ENCODE measurements around the gene CEP55. TPM values are rescaled to one million over a fixed set of nuclear protein-coding genes. Genes with fewer than 3 reads are reported as not detected.

CEP55 gene
- total RNA-seq (4.6 TPM), polyA plus RNA-seq (1 to 10 TPM; 3.1 to 5.0 (median 4.5) TPM)

DNA sequence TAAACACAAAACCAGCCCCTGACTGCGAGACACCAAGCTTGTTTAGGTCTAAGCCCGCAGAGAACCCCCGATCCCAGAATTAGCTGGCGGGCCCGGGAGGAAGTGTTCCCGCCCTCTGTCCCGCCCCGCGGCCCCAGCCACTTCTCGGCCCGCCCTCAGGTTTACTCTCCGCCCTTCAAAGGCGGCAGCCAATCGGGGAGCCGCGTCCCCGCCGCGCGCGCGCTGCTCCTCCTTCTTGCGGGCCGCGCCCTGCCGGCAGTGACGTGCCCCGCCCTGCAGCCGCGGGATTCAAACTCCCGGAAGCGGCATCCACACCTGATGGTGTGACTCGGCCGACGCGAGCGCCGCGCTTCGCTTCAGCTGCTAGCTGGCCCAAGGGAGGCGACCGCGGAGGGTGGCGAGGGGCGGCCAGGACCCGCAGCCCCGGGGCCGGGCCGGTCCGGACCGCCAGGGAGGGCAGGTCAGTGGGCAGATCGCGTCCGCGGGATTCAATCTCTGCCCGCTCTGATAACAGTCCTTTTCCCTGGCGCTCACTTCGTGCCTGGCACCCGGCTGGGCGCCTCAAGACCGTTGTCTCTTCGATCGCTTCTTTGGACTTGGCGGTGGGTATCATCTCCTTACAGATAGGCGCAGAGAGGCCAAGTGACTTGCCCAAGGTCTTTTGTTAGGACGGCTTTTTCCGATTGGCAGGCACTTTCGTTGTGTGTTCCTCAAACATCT, at the start of gene CEP55:
TSS of gene CEP55 (plus strand) at position 291 of the 720 bp plus-strand sequence. CDS start 3,440 bp downstream, outside the sequence.
- no peaks in the 10 kb centered on the region for H3K27me3 Mint-ChIP-seq
- no peaks in the 10 kb centered on the region for H3K9me3 ChIP-seq (ENCODE audit: control insufficient read depth in 2 of 2, low read length in 2 of 2)
- peaks cover 0 to 1% (median 0%) of the 10 kb centered on the region in 7 donors for H3K9me3 Mint-ChIP-seq
- H3K36me3 Mint-ChIP-seq = no peaks in the 10 kb centered on the region
- H3K4me3 Mint-ChIP-seq = peak within 1 kb of the TSS; percentile 93 to 99 (median 96)
- peak within 1 kb of the TSS; percentile 76 to 93 (median 79) for H3K27ac Mint-ChIP-seq
- ATAC-seq (ENCODE audit: low read depth in 2 of 2) (peak; percentile 99 to 100), DNase-seq (peak; percentile 94 to 98 (median 95))
- H3K27me3 ChIP-seq (ENCODE audit: control insufficient read depth, insufficient read depth, low read length) = no peaks in the 10 kb centered on the region
- peaks cover 8 to 44% (median 25%) of the 10 kb centered on the region in 4 donors for H3K4me1 Mint-ChIP-seq
- H3K27ac ChIP-seq (ENCODE audit: insufficient read depth, low read length, poor library complexity, severe bottlenecking) = peak within 1 kb of the TSS; percentile 69
- peak within 1 kb of the TSS; percentile 94 for H3K4me3 ChIP-seq (ENCODE audit: low read depth, low read length)
- no peaks in the 10 kb centered on the region for H3K36me3 ChIP-seq (ENCODE audit: control insufficient read depth, insufficient read depth, low read length)
- H3K4me1 ChIP-seq (ENCODE audit: control insufficient read depth, insufficient read depth, low read length, poor library complexity, severe bottlenecking) = peaks cover 14% of the 10 kb centered on the region

DNA sequence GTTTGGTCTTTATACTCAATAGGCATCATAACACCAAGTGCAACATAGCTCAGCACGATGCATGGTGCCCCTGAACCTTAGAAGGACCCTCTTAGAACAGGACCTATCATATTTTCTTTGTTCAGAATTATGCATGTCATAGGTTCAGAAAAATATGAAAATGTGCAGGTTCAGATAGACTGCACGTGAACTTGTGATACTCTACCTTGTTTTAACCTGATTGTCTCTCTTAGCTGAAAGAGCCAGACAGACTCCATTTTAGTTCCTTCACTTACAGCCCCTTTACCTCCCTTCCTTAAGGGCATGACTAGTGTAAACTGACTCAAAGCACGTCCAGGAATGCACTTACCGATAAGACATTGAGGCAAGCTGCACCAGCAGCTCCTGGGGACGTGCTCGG, 49.4 kb upstream of the CEP55 start:
- DNase-seq = no peak
- Histone ChIP-seq H3K27me3 (ENCODE audit: control insufficient read depth, insufficient read depth, low read length) (no peaks in the 10 kb centered on the region), H3K4me1 (ENCODE audit: control insufficient read depth, insufficient read depth, low read length, poor library complexity, severe bottlenecking) (peaks cover 6% of the 10 kb centered on the region), H3K4me3 (ENCODE audit: low read depth, low read length) (no peak overlapping the region), H3K9me3 (ENCODE audit: control insufficient read depth in 2 of 2, low read length in 2 of 2) (no peaks in the 10 kb centered on the region), H3K36me3 (ENCODE audit: control insufficient read depth, insufficient read depth, low read length) (no peaks in the 10 kb centered on the region), H3K27ac (ENCODE audit: insufficient read depth, low read length, poor library complexity, severe bottlenecking) (no peak overlapping the region)
- Mint-ChIP-seq H3K4me1 (peaks cover 4 to 14% (median 8%) of the 10 kb centered on the region in 4 donors), H3K27ac (no peak overlapping the region), H3K27me3 (no peaks in the 10 kb centered on the region), H3K9me3 (no peaks in the 10 kb centered on the region), H3K36me3 (peaks cover 3% of the 10 kb centered on the region), H3K4me3 (no peak overlapping the region)
- no peak for ATAC-seq (ENCODE audit: low read depth in 2 of 2)

DNA sequence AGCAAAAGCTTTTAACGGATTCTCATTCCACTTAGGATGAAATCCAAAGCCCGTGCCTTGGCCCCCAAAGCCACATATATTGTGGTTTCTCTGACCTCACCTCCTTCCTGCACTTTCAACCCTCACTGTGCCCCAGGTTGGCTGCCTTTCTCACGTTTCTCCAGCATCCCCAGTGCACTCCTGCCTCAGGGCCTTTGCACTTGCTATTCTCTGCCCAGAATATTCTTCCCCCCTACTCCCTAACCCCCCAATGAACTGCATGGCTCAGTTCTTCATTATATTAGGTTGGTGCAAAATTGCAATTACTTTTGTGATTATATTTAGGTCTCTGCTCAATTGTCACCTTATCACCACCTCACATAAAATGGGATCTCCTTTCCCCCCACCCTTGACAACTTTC, 48.4 kb upstream of the CEP55 start:
- Mint-ChIP-seq H3K36me3 (peaks cover 3% of the 10 kb centered on the region), H3K27ac (peak overlapping the region in 1 of 3 donors; percentile 57), H3K9me3 (no peaks in the 10 kb centered on the region), H3K27me3 (no peaks in the 10 kb centered on the region), H3K4me3 (no peak overlapping the region), H3K4me1 (peaks cover 5 to 23% (median 14%) of the 10 kb centered on the region in 4 donors)
- no peak overlapping the region for H3K27ac ChIP-seq (ENCODE audit: insufficient read depth, low read length, poor library complexity, severe bottlenecking)
- no peaks in the 10 kb centered on the region for H3K36me3 ChIP-seq (ENCODE audit: control insufficient read depth, insufficient read depth, low read length)
- H3K4me3 ChIP-seq (ENCODE audit: low read depth, low read length) = no peak overlapping the region
- peaks cover 10% of the 10 kb centered on the region for H3K4me1 ChIP-seq (ENCODE audit: control insufficient read depth, insufficient read depth, low read length, poor library complexity, severe bottlenecking)
- H3K9me3 ChIP-seq (ENCODE audit: control insufficient read depth in 2 of 2, low read length in 2 of 2) = no peaks in the 10 kb centered on the region
- no peak for DNase-seq
- H3K27me3 ChIP-seq (ENCODE audit: control insufficient read depth, insufficient read depth, low read length) = no peaks in the 10 kb centered on the region
- no peak for ATAC-seq (ENCODE audit: low read depth in 2 of 2)

DNA sequence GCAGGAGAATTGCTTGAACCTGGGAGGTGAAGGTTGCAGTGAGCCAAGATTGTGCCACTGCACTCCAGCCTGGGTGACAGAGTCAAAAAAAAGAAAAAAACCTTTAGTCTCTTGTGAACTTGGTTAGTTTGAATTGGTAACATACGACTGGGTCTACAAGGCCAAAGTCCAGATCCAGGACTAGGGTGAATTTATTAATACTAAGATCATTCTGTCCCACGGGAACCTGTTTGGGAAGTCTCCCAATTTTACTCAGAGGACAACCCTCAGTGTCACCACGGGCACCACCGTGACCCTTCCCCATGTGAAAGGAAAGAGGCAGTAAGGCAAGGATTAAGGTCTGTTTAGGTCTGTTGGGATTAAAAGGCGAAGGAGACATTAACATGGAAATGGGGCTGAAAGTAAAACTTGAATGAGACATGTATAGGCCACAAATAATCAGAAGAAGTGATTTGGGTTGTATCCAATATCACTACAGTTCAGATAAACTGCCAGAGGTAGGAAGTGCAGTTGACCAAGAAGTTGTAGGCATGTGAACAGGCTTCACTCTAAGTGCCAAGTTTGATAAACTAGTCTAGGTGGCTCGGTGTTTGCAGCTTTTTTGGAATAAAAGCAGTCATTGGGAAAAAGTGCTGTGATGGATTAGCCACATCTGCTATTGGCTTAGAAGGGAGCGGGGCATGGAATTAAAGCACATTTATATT, 45.0 kb upstream of the CEP55 start:
- no peak for ATAC-seq (ENCODE audit: low read depth in 2 of 2)
- H3K4me1 ChIP-seq (ENCODE audit: control insufficient read depth, insufficient read depth, low read length, poor library complexity, severe bottlenecking) = peaks cover 10% of the 10 kb centered on the region

DNA sequence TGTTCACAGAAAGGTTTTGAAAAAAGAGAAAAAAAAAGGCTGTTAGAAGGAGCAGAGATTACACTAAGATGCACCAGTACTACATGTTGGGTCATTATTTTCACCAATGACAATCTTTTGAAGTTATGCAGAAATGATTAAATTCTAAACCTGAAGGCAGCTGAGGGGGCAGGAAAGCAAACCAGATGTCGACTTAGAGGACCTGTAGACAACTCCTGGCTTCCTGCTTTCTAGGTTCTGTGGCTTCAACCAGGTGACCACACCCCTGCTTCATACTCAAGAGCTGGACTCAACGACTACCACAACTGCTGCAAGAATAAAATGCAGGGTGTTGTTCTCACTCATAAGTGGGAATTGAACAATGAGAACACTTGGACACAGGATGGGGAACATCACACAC, 44.3 kb upstream of the CEP55 start:
- peak in 1 of 3 donors; percentile 83 for DNase-seq
- H3K27me3 Mint-ChIP-seq = peaks cover 4% of the 10 kb centered on the region
- peaks cover 10% of the 10 kb centered on the region for H3K4me1 ChIP-seq (ENCODE audit: control insufficient read depth, insufficient read depth, low read length, poor library complexity, severe bottlenecking)
- no peaks in the 10 kb centered on the region for H3K36me3 Mint-ChIP-seq
- peak overlapping the region in 1 of 4 donors; percentile 23 for H3K4me3 Mint-ChIP-seq
- peak overlapping the region in 1 of 3 donors; percentile 31 for H3K27ac Mint-ChIP-seq
- peaks cover 5 to 27% (median 15%) of the 10 kb centered on the region in 4 donors for H3K4me1 Mint-ChIP-seq
- no peak overlapping the region for H3K27ac ChIP-seq (ENCODE audit: insufficient read depth, low read length, poor library complexity, severe bottlenecking)
- H3K9me3 ChIP-seq (ENCODE audit: control insufficient read depth in 2 of 2, low read length in 2 of 2) = no peaks in the 10 kb centered on the region
- ATAC-seq (ENCODE audit: low read depth in 2 of 2) = no peak
- peak overlapping the region; percentile 37 for H3K4me3 ChIP-seq (ENCODE audit: low read depth, low read length)
- no peaks in the 10 kb centered on the region for H3K27me3 ChIP-seq (ENCODE audit: control insufficient read depth, insufficient read depth, low read length)
- no peaks in the 10 kb centered on the region for H3K36me3 ChIP-seq (ENCODE audit: control insufficient read depth, insufficient read depth, low read length)
- H3K9me3 Mint-ChIP-seq = no peaks in the 10 kb centered on the region

More for the DNA sequence above, 45.0 kb upstream of the CEP55 start:
- Mint-ChIP-seq H3K27me3 (peaks cover 4% of the 10 kb centered on the region), H3K4me1 (peaks cover 5 to 23% (median 14%) of the 10 kb centered on the region in 4 donors), H3K9me3 (no peaks in the 10 kb centered on the region), H3K4me3 (no peak overlapping the region), H3K27ac (peak overlapping the region in 1 of 3 donors; percentile 7), H3K36me3 (no peaks in the 10 kb centered on the region)
- DNase-seq = no peak
- Histone ChIP-seq H3K9me3 (ENCODE audit: control insufficient read depth in 2 of 2, low read length in 2 of 2) (no peaks in the 10 kb centered on the region), H3K27ac (ENCODE audit: insufficient read depth, low read length, poor library complexity, severe bottlenecking) (no peak overlapping the region), H3K36me3 (ENCODE audit: control insufficient read depth, insufficient read depth, low read length) (no peaks in the 10 kb centered on the region), H3K4me3 (ENCODE audit: low read depth, low read length) (no peak overlapping the region), H3K27me3 (ENCODE audit: control insufficient read depth, insufficient read depth, low read length) (no peaks in the 10 kb centered on the region)

DNA sequence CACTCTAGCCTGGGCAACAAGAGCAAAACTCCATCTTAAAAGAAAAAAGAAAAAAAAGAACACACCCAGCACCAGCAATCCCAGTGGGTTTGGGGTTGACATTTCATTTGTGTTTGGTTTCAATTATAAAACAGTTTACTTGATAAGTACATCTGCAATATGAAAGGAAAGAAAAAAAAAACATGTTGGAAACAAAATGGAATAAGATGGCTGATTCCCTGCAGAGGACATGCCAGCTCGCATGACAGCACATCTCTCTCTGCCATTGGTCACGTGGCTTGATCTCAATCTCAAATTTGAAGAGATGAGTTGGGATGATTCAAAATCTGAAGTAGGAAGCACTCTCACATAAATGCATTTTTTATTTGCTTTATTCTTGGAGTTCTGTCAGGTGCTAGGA, 42.3 kb upstream of the CEP55 start:
- Mint-ChIP-seq H3K4me1 (peaks cover 5 to 27% (median 15%) of the 10 kb centered on the region in 4 donors), H3K27me3 (peaks cover 8% of the 10 kb centered on the region), H3K9me3 (no peaks in the 10 kb centered on the region), H3K36me3 (no peaks in the 10 kb centered on the region), H3K4me3 (peak overlapping the region in 1 of 4 donors; percentile 58), H3K27ac (no peak overlapping the region)
- no peak for DNase-seq
- Histone ChIP-seq H3K36me3 (ENCODE audit: control insufficient read depth, insufficient read depth, low read length) (no peaks in the 10 kb centered on the region), H3K27ac (ENCODE audit: insufficient read depth, low read length, poor library complexity, severe bottlenecking) (no peak overlapping the region), H3K9me3 (ENCODE audit: control insufficient read depth in 2 of 2, low read length in 2 of 2) (no peaks in the 10 kb centered on the region), H3K4me3 (ENCODE audit: low read depth, low read length) (no peak overlapping the region), H3K27me3 (ENCODE audit: control insufficient read depth, insufficient read depth, low read length) (no peaks in the 10 kb centered on the region), H3K4me1 (ENCODE audit: control insufficient read depth, insufficient read depth, low read length, poor library complexity, severe bottlenecking) (peaks cover 10% of the 10 kb centered on the region)
- ATAC-seq (ENCODE audit: low read depth in 2 of 2) = no peak

DNA sequence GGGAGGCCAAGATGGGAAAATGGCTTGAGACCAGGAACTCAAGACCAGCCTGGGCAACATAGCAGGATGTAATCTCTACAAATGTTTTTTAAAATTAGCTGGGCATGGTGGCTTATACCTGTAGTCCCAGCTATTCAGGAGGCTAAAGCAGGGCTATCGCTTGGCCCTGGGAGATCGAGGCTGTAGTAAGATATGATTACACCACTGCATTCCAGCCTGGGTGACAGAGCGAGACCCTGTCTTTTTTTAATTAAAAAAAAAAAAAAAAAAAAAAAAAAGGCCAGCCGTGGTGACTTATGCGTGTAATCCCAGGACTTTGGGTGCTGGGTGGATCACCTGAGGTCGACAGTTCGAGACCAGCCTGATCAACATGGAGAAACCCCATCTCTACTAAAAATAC, 41.7 kb upstream of the CEP55 start:
- no peaks in the 10 kb centered on the region for H3K9me3 Mint-ChIP-seq
- no peak overlapping the region for H3K4me3 Mint-ChIP-seq
- no peak overlapping the region for H3K27ac Mint-ChIP-seq
- no peak overlapping the region for H3K4me3 ChIP-seq (ENCODE audit: low read depth, low read length)
- no peaks in the 10 kb centered on the region for H3K36me3 Mint-ChIP-seq
- no peak for DNase-seq
- H3K27me3 ChIP-seq (ENCODE audit: control insufficient read depth, insufficient read depth, low read length) = no peaks in the 10 kb centered on the region
- peaks cover 10% of the 10 kb centered on the region for H3K4me1 ChIP-seq (ENCODE audit: control insufficient read depth, insufficient read depth, low read length, poor library complexity, severe bottlenecking)
- H3K4me1 Mint-ChIP-seq = peaks cover 5 to 27% (median 15%) of the 10 kb centered on the region in 4 donors
- H3K27ac ChIP-seq (ENCODE audit: insufficient read depth, low read length, poor library complexity, severe bottlenecking) = no peak overlapping the region
- H3K27me3 Mint-ChIP-seq = peaks cover 8% of the 10 kb centered on the region
- no peak for ATAC-seq (ENCODE audit: low read depth in 2 of 2)
- no peaks in the 10 kb centered on the region for H3K36me3 ChIP-seq (ENCODE audit: control insufficient read depth, insufficient read depth, low read length)
- no peaks in the 10 kb centered on the region for H3K9me3 ChIP-seq (ENCODE audit: control insufficient read depth in 2 of 2, low read length in 2 of 2)
